ENCODE data around the gene ARHGAP5. TPM values are rescaled to one million over a fixed set of nuclear protein-coding genes. Genes with fewer than 3 reads are reported as not detected.

ARHGAP5 gene
- total RNA-seq, 1 donor from 2014 or later = 167 TPM

- Mint-ChIP-seq H3K9me3 (peaks cover 17% of the 10 kb centered on the region), H3K4me3 (no peak overlapping the region), H3K27me3 (ENCODE audit: low read depth) (no peaks in the 10 kb centered on the region), H3K36me3 (no peaks in the 10 kb centered on the region), H3K27ac (no peak overlapping the region), H3K4me1 (no peaks in the 10 kb centered on the region)
- no peak for TF ChIP-seq CTCF (IDR thresholded peaks at IDR 0.05; ENCODE audit: unreplicated experiment)
- DNase-seq (ENCODE audit: low spot score in 2 of 2, unreplicated experiment in 2 of 2) = no peak
Measured at GRCh38 chr14:32167907-32168306, 90.8 kb downstream of the ARHGAP5 start.

- Mint-ChIP-seq H3K27ac (no peak overlapping the region), H3K4me1 (no peaks in the 10 kb centered on the region), H3K27me3 (ENCODE audit: low read depth) (no peaks in the 10 kb centered on the region), H3K9me3 (peaks cover 12% of the 10 kb centered on the region), H3K4me3 (no peak overlapping the region), H3K36me3 (no peaks in the 10 kb centered on the region)
- DNase-seq (ENCODE audit: low spot score in 2 of 2, unreplicated experiment in 2 of 2) = no peak
- TF ChIP-seq CTCF (IDR thresholded peaks at IDR 0.05; ENCODE audit: unreplicated experiment) = no peak
Measured at GRCh38 chr14:32169191-32169590, 92.1 kb downstream of the ARHGAP5 start.

GRCh38 chr14:32171469-32171868 is 94.4 kb downstream of the ARHGAP5 start:
- Mint-ChIP-seq H3K27me3 (ENCODE audit: low read depth) (no peaks in the 10 kb centered on the region), H3K4me1 (no peaks in the 10 kb centered on the region), H3K27ac (no peak overlapping the region), H3K9me3 (peaks cover 9% of the 10 kb centered on the region), H3K4me3 (no peak overlapping the region), H3K36me3 (no peaks in the 10 kb centered on the region)
- DNase-seq (ENCODE audit: low spot score in 2 of 2, unreplicated experiment in 2 of 2) = no peak
- TF ChIP-seq CTCF (IDR thresholded peaks at IDR 0.05; ENCODE audit: unreplicated experiment) = no peak

- Mint-ChIP-seq H3K9me3 (peaks cover 47% of the 10 kb centered on the region), H3K4me3 (no peak overlapping the region), H3K27me3 (ENCODE audit: low read depth) (no peaks in the 10 kb centered on the region), H3K4me1 (peaks cover 4% of the 10 kb centered on the region), H3K36me3 (peaks cover 6% of the 10 kb centered on the region), H3K27ac (no peak overlapping the region)
- TF ChIP-seq CTCF (IDR thresholded peaks at IDR 0.05; ENCODE audit: unreplicated experiment) = no peak
- no peak for DNase-seq (ENCODE audit: low spot score in 2 of 2, unreplicated experiment in 2 of 2)
Measured at GRCh38 chr14:32183151-32184058, 106.3 kb downstream of the ARHGAP5 start.

GRCh38 chr14:32185097-32185496 is 108.0 kb downstream of the ARHGAP5 start:
- H3K27ac Mint-ChIP-seq = no peak overlapping the region
- no peaks in the 10 kb centered on the region for H3K27me3 Mint-ChIP-seq (ENCODE audit: low read depth)
- H3K36me3 Mint-ChIP-seq = no peaks in the 10 kb centered on the region
- TF ChIP-seq CTCF (IDR thresholded peaks at IDR 0.05; ENCODE audit: unreplicated experiment) = no peak
- peaks cover 30% of the 10 kb centered on the region for H3K9me3 Mint-ChIP-seq
- no peak for DNase-seq (ENCODE audit: low spot score in 2 of 2, unreplicated experiment in 2 of 2)
- H3K4me1 Mint-ChIP-seq = peaks cover 4% of the 10 kb centered on the region
- H3K4me3 Mint-ChIP-seq = no peak overlapping the region

Measured in mesothelial cell of epicardium (in vitro differentiated cells).